SH-SY5Y (cell line): ENCODE results near the gene BCL7A.
A peak's percentile ranks its signal among the peaks of the same experiment; 100 is the strongest.

ENCODE experiments used
- GATA2 ChIP-seq: IDR thresholded peaks from 2 replicates; pipeline ENCODE4 v1.6.1; 2011; ENCODE audit warnings: mild to moderate bottlenecking, low read depth, low read length
- GATA3 ChIP-seq: IDR thresholded peaks from 2 replicates; pipeline ENCODE4 v1.6.1; 2011; ENCODE audit warnings: low read depth, mild to moderate bottlenecking, low read length, moderate library complexity

The BCL7A gene

GRCh38 chr12:122021822-122022392, at the start of gene BCL7A:
Gene BCL7A, plus strand, starts transcription at chr12:122021884. Its CDS starts 208 bp downstream, at chr12:122022092.
- TF ChIP-seq GATA2 (peak; percentile 35; the same call in 1 of the 2 replicates), GATA3 (no peak)

GRCh38 chr12:121974026-121974985, 47.4 kb upstream of the BCL7A start:
- no peak for TF ChIP-seq GATA3
- no peak for TF ChIP-seq GATA2

DNA sequence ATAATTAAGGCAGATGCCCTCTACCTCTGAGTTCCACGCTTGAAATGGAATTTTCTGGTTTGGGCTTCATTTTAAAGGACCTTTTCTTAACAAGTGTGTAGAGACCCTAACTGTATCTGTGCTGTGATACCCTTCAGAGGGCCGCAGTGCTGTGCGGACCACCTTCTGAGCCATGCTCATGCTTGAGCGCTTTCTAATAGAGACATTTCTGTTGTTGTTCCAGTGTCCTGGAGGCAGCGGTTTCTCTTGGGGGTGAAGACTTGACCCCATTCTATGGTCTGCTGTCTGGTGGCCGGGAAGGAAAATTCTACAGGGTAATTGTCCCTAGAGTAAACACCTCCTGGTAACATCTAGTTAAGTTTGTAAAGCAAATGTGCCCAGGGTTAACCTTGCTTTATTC, 46.7 kb upstream of the BCL7A start:
- TF ChIP-seq GATA2 (no peak), GATA3 (no peak)

DNA sequence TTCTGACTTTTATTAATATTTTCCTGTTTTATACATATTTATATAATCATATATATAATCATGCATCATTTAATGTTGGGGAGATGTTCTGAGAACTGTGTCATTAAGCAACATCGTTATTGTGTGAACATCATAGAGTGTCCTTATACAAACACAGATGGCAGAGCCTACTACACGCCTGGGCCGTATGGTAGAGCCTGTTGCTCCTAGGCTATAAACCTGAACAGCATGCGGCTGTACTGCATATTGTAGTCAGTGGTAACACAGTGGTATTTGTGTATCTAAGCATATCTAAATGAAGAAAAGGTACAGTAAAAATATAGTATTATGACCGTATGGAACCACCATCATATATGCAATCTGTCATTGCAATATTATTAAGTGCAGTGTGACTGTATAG, 44.7 kb upstream of the BCL7A start:
- TF ChIP-seq GATA3 (no peak), GATA2 (no peak)

DNA sequence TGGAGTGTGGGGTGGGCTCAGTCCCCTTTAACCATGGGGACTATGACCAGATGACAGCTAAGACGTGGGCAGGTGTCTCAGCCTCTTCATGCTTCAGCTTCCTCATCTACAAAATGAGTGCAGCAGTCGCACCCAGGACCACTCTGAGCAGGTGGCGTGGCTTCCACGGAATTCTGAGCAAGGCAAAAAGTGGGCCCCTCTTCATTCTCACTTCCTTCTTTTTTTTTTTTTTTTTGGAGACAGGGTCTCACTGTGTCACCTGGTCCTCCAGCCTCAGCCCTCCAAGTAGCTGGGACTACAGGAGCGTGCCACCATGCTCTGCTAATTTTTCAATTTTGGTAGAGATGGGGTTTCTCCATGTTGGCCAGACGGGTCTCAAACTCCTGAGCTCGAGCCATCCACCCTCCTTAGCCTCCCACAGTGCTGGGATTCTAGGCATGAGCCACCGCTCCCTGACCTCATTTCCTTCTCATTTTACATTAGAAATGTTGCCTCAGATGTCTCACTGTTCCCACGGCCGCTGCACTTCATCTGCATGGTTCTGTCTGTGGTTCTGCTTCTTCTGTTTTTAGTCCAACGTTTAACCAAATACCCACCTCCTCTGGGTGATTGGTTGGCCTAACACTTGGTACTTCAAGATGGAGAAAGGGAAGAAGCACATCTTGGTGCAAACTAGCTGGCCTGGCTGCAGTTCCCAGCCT, 41.3 kb upstream of the BCL7A start:
- no peak for TF ChIP-seq GATA2

DNA sequence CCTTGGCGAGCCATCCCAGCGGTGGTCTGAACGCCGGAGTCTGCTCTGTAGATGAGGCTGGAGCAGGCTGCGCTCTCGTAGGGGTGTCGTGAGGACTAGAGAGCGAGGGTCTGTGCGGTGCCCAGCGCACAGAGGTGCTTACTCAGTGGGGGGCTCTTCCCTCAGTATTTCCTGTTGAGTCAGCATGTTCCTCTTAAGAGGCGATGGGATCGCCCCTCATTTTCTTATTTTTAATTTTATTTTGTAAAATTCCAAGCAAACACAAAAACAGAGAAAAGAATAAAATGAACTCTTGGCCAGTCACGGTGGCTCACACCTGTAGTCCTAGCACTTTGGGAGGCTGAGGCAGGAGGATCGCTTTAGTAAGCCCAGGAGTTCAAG, 40.8 kb upstream of the BCL7A start:
- no peak for TF ChIP-seq GATA3
- TF ChIP-seq GATA2, result no peak

DNA sequence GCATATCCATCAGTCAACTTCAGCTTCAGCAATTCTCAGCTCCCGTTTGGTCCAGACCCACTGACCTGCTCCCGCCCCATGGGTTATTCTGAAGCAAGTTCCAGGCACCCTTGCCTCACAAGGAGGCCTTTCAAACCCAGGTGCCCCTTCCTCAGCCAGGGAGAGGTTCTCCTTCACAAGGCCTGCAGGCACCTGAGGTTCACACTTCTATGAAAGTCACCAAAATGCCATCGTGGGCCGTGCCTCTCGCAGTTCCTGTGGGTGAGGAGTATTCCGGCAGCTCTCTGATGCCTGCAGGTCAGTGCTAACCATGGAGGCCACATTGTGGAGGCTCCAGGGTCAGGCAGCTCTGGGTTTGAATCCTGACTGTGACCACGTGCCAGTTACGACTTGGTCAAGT, 40.2 kb upstream of the BCL7A start:
- no peak for TF ChIP-seq GATA2
- TF ChIP-seq GATA3, result no peak

DNA sequence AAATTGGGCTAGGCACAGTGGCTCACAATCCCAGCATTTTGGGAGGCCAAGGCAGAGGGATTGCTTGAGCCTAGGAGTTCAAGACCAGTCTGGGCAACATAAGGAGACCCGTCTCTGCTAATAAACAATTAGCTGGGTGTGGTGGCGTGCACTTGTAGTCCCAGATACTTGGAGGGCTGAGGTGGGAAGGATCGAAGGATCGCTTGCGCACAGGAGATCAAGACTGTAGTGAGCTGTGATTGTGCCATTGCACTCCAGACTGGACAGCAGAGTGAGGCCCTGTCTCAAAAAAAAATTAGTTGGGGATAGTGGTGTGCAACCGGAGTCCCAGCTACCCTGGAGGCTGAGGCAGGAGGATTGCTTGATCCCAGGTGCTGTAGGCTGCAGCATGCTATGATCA, 38.7 kb upstream of the BCL7A start:
- TF ChIP-seq GATA3, result no peak
- TF ChIP-seq GATA2, result no peak

DNA sequence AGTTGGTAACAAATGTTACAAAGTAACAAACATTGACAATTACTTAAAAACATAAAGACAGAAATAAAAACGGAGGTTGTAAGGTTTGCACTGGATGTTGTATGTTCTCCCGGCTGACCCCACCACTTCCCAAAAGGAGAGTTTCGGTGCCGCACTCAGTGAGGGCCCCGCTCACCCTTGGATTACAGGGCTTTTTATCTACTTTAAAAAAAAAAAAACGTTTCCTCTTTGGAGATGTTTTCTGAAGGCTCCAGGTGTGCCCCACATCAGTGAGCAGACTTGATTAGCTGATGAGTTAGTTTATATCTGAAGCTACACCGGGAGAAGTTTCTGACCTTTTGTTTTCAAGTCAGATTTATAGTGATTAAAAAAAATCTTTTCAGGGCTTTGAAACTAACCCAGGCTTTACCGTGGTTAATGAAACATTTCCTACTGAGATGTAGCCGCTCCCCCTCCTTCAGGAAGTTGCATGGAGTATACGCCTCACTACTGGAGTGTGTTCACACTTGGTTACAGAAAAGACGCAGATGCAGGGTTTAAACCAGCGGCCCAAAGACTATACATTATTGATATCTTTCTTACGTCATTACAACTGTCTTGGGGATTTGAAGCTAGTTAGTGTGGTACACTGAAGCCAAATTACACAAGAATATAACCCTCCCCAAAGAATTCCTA, 38.0 kb upstream of the BCL7A start:
- no peak for TF ChIP-seq GATA2
- TF ChIP-seq GATA3, result no peak

DNA sequence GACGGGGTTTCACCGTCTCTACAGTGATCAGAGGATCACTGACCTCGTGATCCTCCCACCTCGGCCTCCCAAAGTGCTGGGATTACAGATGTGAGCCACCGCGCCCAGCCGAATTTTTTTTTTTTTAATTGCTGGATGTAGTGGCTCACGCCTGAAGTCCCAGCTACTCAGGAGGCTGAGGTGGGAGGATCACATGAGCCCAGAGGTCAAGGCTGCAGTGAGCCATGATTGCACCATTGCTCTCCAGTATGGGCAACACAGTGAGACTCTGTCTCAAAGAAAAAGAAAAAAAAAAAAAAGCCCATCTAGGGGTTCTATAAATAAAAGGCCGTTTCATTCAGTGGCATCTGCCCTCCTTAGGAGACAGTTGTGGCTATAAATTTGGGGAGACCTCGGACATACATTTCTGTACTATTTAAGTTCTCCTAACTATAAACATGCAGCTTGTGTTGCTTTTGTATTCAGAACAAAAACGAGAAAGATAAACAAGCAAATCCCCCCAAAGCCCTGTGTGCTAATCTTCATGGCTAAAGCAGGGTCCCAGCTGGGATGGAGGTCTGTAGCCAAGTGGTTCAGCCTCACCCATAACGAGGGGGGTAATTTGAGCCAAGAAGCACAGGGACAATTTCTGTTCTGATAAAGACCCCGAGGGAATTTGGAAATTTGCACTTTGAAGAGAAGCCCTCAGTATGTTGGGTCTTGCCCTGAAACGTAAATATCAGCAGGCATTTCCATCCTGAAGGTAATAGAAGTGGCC, 35.0 kb upstream of the BCL7A start:
- TF ChIP-seq GATA3 (no peak), GATA2 (no peak)

DNA sequence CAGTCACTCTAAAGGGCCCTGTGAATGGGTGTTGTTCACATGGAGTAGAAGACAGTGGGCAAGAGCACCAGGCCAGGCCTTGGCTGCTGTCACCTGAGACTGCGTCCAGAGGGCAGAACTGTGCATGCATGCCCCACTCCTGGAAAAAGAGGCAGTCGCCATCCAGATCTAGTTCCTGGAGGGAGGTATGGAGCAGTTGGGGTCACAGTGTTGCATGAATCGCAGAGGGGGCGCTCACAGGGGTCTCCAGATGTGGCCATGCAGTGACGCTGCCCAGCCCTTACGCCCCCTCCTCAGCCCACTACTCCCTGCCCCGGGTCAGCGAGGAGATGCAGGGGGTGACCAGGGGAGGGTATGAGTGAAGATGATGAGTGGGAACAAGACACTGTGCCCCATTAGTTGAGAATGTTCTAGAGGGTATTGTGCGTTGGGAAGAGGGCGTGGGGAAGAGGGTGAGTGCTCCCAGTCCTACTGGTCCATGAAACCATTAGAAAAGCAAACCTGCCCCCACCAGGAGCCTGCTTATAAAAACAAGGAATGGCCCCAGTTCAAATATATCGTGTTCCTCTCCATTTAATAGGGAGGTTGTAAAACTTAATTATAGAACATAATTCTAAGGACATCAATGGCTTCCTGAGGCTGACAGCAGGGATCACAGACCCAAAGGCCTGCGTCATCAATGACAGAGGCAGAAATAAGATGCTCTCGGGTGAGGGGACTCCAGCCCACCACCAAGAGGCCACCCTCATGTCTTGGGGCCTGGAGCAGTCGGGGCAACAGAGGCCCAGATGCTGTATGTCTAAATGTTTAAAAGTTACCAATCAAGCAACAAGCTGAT, 32.2 kb upstream of the BCL7A start:
- TF ChIP-seq GATA2 (no peak), GATA3 (no peak)

DNA sequence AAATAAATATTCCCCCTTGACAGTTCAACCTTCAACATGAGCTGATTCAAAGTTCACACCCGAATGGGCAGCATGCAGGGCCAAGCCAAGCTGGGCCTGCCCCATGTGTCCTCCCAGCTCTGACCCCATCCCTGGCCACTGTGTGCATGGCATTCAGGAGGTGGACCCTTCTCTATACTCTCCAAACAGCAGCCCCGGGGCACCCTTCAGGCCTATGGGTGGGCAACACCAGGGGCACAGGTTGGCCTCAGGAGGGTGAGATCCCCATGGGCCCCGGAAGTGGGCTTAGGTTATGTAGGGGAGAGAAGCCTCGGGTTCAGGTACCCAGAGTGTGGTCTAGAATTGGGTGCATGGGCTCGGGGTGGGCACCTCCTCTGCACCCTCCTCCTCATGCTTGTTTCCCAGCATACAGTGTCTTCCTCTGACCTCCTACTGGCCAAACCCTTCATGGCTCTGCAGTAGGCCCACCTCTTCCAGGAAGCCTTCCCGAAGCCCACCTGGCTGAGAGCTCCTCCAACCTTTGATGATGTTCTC, 31.5 kb upstream of the BCL7A start:
- TF ChIP-seq GATA2, result no peak
- TF ChIP-seq GATA3, result no peak
